OCI-LY1 (cell line): ENCODE results near the gene SLC33A1.

Source experiments
- EZH2 ChIP-seq: fragments of 200-600 bp; sonication (generic), shearing (Covaris generic); IDR thresholded peaks from 2 replicates; pipeline ENCODE4 v1.8.0; 2017; ENCODE audit warnings: borderline replicate concordance, mixed run types, mild to moderate bottlenecking, antibody characterized with exemption, low read length, moderate library complexity, mixed read lengths
- TF ChIP-seq, protein P1 (sequence below): fragments of 200-600 bp; sonication (generic), shearing (Covaris generic); IDR thresholded peaks from 2 replicates; pipeline ENCODE4 v1.5.1; 2017; ENCODE audit warnings: mild to moderate bottlenecking, antibody characterized with exemption, low read length, moderate library complexity, mixed read lengths

DNA sequence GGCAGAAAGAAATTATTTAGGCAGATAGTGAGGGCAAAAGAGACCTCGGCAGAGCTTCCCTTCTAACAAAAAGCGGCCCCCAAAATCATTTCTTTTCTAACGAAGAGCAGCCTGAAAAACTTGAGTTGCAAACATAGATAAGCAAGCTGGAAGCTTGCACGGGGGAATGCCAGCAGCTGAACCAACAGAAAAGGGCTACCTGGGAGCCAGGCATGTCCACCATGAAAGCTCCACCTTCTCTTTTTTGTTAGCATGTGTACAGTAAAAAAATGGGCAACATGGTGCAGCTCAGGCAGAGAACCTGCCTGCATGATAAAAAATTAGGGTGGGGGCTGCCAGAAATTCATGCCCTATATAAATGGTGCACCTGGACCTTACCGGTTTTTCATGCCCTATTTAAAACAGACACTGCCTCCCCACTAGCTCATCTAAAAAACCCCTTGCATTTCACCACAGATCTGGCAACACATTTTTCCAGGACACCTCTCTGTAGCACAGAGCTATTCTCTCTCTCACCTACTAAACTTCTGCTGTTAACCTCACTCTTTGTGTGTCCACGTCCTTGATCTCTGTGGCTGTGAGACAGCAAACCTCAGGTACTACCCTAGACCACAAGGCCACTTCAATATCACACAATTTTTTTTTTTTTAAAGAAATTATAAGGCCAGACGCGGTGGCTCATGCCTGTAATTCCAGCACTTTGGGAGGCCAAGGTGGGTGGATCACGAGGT lies 18.7 kb downstream of the SLC33A1 start:
- TF ChIP-seq, protein P1, sequence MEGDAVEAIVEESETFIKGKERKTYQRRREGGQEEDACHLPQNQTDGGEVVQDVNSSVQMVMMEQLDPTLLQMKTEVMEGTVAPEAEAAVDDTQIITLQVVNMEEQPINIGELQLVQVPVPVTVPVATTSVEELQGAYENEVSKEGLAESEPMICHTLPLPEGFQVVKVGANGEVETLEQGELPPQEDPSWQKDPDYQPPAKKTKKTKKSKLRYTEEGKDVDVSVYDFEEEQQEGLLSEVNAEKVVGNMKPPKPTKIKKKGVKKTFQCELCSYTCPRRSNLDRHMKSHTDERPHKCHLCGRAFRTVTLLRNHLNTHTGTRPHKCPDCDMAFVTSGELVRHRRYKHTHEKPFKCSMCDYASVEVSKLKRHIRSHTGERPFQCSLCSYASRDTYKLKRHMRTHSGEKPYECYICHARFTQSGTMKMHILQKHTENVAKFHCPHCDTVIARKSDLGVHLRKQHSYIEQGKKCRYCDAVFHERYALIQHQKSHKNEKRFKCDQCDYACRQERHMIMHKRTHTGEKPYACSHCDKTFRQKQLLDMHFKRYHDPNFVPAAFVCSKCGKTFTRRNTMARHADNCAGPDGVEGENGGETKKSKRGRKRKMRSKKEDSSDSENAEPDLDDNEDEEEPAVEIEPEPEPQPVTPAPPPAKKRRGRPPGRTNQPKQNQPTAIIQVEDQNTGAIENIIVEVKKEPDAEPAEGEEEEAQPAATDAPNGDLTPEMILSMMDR, result no peak
- no peak for TF ChIP-seq EZH2
